Stimulated activated CD8-positive, alpha-beta memory T cell treated with anti-CD3 and anti-CD28 coated beads, Interleukin-15, amount 100 ng/mL, for 1 hour (primary cell): ENCODE results near the gene PAQR5.
"Not testable (repeated sequence)": the region's sequence is repeated elsewhere in the genome, so short reads cannot be mapped to it uniquely, and the experiment has no call there.

Source experiments
- DNase-seq: peaks from one replicate; pipeline ENCODE4 v3.0.0-alpha.2; 2020; ENCODE audit warnings: low read depth

PAQR5 gene

GRCh38 chr15:69357773-69358771 lies 59.4 kb downstream of the PAQR5 start:
- no peak for DNase-seq

- no peak for DNase-seq
Measured at GRCh38 chr15:69358850-69359249, 60.1 kb downstream of the PAQR5 start.

GRCh38 chr15:69359722-69360121 lies 61.0 kb downstream of the PAQR5 start:
- no peak for DNase-seq

GRCh38 chr15:69360642-69361041 lies 61.9 kb downstream of the PAQR5 start:
- DNase-seq: no peak

GRCh38 chr15:69367236-69367635 lies 68.5 kb downstream of the PAQR5 start:
- no peak for DNase-seq

GRCh38 chr15:69369631-69370030 lies 70.9 kb downstream of the PAQR5 start:
- DNase-seq: no peak

- DNase-seq: no peak
Measured at GRCh38 chr15:69373406-69373805, 74.7 kb downstream of the PAQR5 start.

GRCh38 chr15:69375151-69375790 lies 76.6 kb downstream of the PAQR5 start:
- DNase-seq: no peak

GRCh38 chr15:69377216-69377970 lies 78.7 kb downstream of the PAQR5 start:
- no peak for DNase-seq

GRCh38 chr15:69380100-69380725 lies 81.5 kb downstream of the PAQR5 start:
- no peak for DNase-seq

- DNase-seq: no peak
Measured at GRCh38 chr15:69380726-69381105, 82.0 kb downstream of the PAQR5 start.

- not testable (repeated sequence) for DNase-seq
Measured at GRCh38 chr15:69382176-69382575, 83.5 kb downstream of the PAQR5 start.

- not testable (repeated sequence) for DNase-seq
Measured at GRCh38 chr15:69384066-69384465, 85.4 kb downstream of the PAQR5 start.

- no peak for DNase-seq
Measured at GRCh38 chr15:69384626-69385598, 86.2 kb downstream of the PAQR5 start.

GRCh38 chr15:69385831-69386230 lies 87.1 kb downstream of the PAQR5 start:
- no peak for DNase-seq

GRCh38 chr15:69386284-69386683 lies 87.6 kb downstream of the PAQR5 start:
- no peak for DNase-seq

- no peak for DNase-seq
Measured at GRCh38 chr15:69388260-69388705, 89.6 kb downstream of the PAQR5 start.

- DNase-seq: no peak
Measured at GRCh38 chr15:69389426-69389825, 90.7 kb downstream of the PAQR5 start.

- no peak for DNase-seq
Measured at GRCh38 chr15:69390575-69390974, 91.9 kb downstream of the PAQR5 start.

GRCh38 chr15:69391046-69391757 lies 92.5 kb downstream of the PAQR5 start:
- no peak for DNase-seq
